Left ventricle myocardium inferior (tissue), 1 donor: ENCODE results near the gene MYEF2. TPM values are rescaled to one million over a fixed set of nuclear protein-coding genes. Genes with fewer than 3 reads are reported as not detected.

Experiments
- DNase-seq: peaks from one replicate; pipeline ENCODE4 v3.0.0-alpha.2; 2020
- H3K27ac ChIP-seq: fragments of 200-600 bp; replicated peaks from 2 replicates; pipeline ENCODE4 v1.8.0; 2021
- H3K27me3 ChIP-seq: fragments of 200-600 bp; 2 replicates; pipeline ENCODE4 v1.8.0; 2021; ENCODE audit warnings: low read depth
- H3K36me3 ChIP-seq: fragments of 200-600 bp; 2 replicates; pipeline ENCODE4 v1.8.0; 2021
- H3K4me1 ChIP-seq: fragments of 200-600 bp; 2 replicates; pipeline ENCODE4 v1.8.0; 2021
- H3K4me3 ChIP-seq: fragments of 200-600 bp; 2 replicates; pipeline ENCODE4 v1.8.0; 2021; ENCODE audit warnings: mild to moderate bottlenecking, moderate library complexity
- H3K9me3 ChIP-seq: fragments of 200-600 bp; replicated peaks from 2 replicates; pipeline ENCODE4 v1.8.0; 2021
- CTCF ChIP-seq: fragments of 200-600 bp; IDR thresholded peaks from 2 replicates; pipeline ENCODE4 v1.8.0; 2021; ENCODE audit warnings: antibody characterized with exemption, mild to moderate bottlenecking, borderline replicate concordance
- intact Hi-C: fragments of 100-400 bp; cut with micrococcal nuclease; formaldehyde crosslinking; loops from one replicate; pipeline ENCODE4 v1.11.0; 2022
- total RNA-seq: library from RNA; stranded (reverse); fragmentation: NEBNext Ultra II Directional; extraction: Animal tissue kit (Norgen Biotek cat#: 25700); gene quantifications from one replicate; pipeline ENCODE4 v1.2.1, GENCODE V29; 2021
- donor health status: DM: no; HTN: yes; CAD: no; lungs with severe emphysema.

Gene MYEF2
- total RNA-seq, 1 donor from 2014 or later: 11.9 TPM

- no peak for TF ChIP-seq CTCF
- no peak for DNase-seq
- H3K36me3 ChIP-seq: no peaks in the 10 kb centered on the region
- intact Hi-C loops: no loop called here
- no peaks in the 10 kb centered on the region for H3K9me3 ChIP-seq
- H3K27ac ChIP-seq: no peak within 1 kb of the TSS
- H3K4me1 ChIP-seq: no peaks in the 10 kb centered on the region
- peaks cover 5% of the 10 kb centered on the region for H3K27me3 ChIP-seq
- no peak within 1 kb of the TSS for H3K4me3 ChIP-seq
Observed at GRCh38 chr15:48205981-48206380, 27.9 kb upstream of the MYEF2 start, which contains the start of gene SLC12A1. Gene SLC12A1, plus strand, starts transcription at chr15:48206302. Its CDS starts 1,418 bp downstream, at chr15:48207720.

DNA sequence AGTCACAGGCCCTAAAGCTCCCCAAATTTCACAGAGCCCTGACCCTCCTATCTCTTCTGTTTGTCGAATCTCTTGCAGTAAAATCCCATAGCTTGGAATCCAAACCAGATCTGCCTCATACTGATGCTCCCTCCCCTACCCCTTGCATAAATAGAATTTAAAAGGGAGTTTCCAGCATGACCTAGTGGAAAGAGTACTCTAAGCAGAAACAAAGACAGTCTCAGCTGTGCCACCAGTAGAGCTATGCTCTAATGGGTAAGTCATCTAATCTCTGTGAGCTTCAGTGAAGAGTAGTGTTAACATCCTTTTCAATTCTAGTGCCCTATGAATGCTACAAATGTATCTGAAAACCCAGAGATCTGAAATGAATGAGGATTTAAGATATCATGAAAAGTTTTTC lies 24.0 kb upstream of the MYEF2 start:
- peaks cover 20% of the 10 kb centered on the region for H3K27me3 ChIP-seq
- H3K9me3 ChIP-seq: no peaks in the 10 kb centered on the region
- DNase-seq: no peak
- H3K4me3 ChIP-seq: no peak overlapping the region
- no peak overlapping the region for H3K27ac ChIP-seq
- no peaks in the 10 kb centered on the region for H3K36me3 ChIP-seq
- TF ChIP-seq CTCF: no peak
- intact Hi-C loops: no loop called here
- H3K4me1 ChIP-seq: no peaks in the 10 kb centered on the region

GRCh38 chr15:48191574-48192225 lies 13.6 kb upstream of the MYEF2 start, which contains the start of gene CTXN2:
Gene CTXN2, plus strand, starts transcription at chr15:48191665. Its CDS starts 9,636 bp downstream, at chr15:48201301.
- DNase-seq: no peak
- TF ChIP-seq CTCF: no peak
- H3K4me1 ChIP-seq: no peaks in the 10 kb centered on the region
- peaks cover 55% of the 10 kb centered on the region for H3K27me3 ChIP-seq
- H3K4me3 ChIP-seq: peak within 1 kb of the TSS; percentile 14
- H3K27ac ChIP-seq: no peak within 1 kb of the TSS
- no peaks in the 10 kb centered on the region for H3K9me3 ChIP-seq
- intact Hi-C loops: no loop called here
- H3K36me3 ChIP-seq: no peaks in the 10 kb centered on the region

- TF ChIP-seq CTCF: no peak
- intact Hi-C loops: no loop called here
- DNase-seq: peak; percentile 48
- Histone ChIP-seq H3K4me3 (peak overlapping the region; percentile 14), H3K4me1 (no peaks in the 10 kb centered on the region), H3K27ac (no peak overlapping the region), H3K9me3 (no peaks in the 10 kb centered on the region), H3K27me3 (peaks cover 51% of the 10 kb centered on the region), H3K36me3 (no peaks in the 10 kb centered on the region)
Observed at GRCh38 chr15:48190932-48191573, 13.0 kb upstream of the MYEF2 start.

DNA sequence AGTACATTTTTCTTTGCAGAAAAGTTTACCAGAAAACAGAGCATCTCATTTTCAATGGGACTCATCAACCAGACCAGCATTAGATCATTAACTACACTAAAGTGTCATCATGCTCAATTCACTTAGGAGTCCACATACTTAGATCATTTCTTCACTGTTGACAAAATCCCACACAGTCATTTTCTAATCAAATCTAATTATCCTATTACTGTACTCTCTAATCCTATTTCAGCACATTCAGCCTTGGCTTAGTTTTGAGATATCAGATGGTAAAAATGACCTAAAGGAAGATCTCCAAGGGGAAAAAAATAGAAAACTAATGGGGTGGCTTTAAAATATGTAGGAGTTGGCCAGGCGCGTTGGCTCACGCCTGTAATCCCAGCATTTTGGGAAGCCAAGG lies 8.2 kb upstream of the MYEF2 start:
- Histone ChIP-seq H3K4me3 (no peak overlapping the region), H3K27me3 (peaks cover 11% of the 10 kb centered on the region), H3K36me3 (no peaks in the 10 kb centered on the region), H3K4me1 (no peaks in the 10 kb centered on the region), H3K9me3 (peaks cover 3% of the 10 kb centered on the region), H3K27ac (no peak overlapping the region)
- no peak for TF ChIP-seq CTCF
- intact Hi-C loops: no loop called here
- no peak for DNase-seq
